OCI-LY7 (cell line): Measurements from ENCODE around the gene KLHL22. TPM values are rescaled to one million over a fixed set of nuclear protein-coding genes. Genes with fewer than 3 reads are reported as not detected.

ENCODE experiments used
- BruUV-seq: library from RNA; stranded (reverse); fragments of 400-500 nt; replicated peaks from 2 replicates; lab custom pipeline; 2021; lab: Mats Ljungman, UMichigan
- CTCF ChIA-PET: fragments of 300-600 bp; sonication (Branson Sonifier 250); formaldehyde crosslinking; loops from one replicate; lab custom pipeline; 2022; ENCODE audit warnings: antibody characterized with exemption; ENCODE audit not compliant: unreplicated experiment; lab: Charles Lee
- POLR2A ChIA-PET: fragments of 300-600 bp; sonication (Branson Sonifier 250); formaldehyde crosslinking; loops from one replicate; lab custom pipeline; 2022; ENCODE audit warnings: antibody characterized with exemption; lab: Charles Lee
- DNase-seq: peaks from one replicate; pipeline ENCODE4 v3.0.0-alpha.2; 2015; ENCODE audit warnings: low spot score
- H2AFZ ChIP-seq: fragments of 200-600 bp; sonication (generic), shearing (Covaris generic); 2 replicates; pipeline ENCODE4 v1.6.1; 2014; ENCODE audit warnings: mild to moderate bottlenecking, antibody characterized with exemption, low read length, moderate library complexity
- H3K27ac ChIP-seq: fragments of 200-600 bp; sonication (generic); 2 replicates; pipeline ENCODE4 v1.5.1; 2014; ENCODE audit warnings: mixed run types, low read depth, mild to moderate bottlenecking, moderate library complexity, low read length, inconsistent platforms; ENCODE audit not compliant: poor library complexity, severe bottlenecking
- H3K36me3 ChIP-seq: fragments of 200-600 bp; sonication (generic); 2 replicates; pipeline ENCODE4 v1.6.1; 2014; ENCODE audit warnings: mild to moderate bottlenecking, antibody characterized with exemption, low read length, moderate library complexity, mixed read lengths; ENCODE audit not compliant: insufficient read depth
- H3K4me1 ChIP-seq: fragments of 200-600 bp; sonication (generic); 2 replicates; pipeline ENCODE4 v1.5.1; 2014; ENCODE audit warnings: mild to moderate bottlenecking, low read length; ENCODE audit not compliant: insufficient read depth, poor library complexity, severe bottlenecking
- H3K4me2 ChIP-seq: fragments of 200-600 bp; sonication (generic); 2 replicates; pipeline ENCODE4 v1.6.1; 2014; ENCODE audit warnings: mild to moderate bottlenecking, low read length
- H3K4me3 ChIP-seq: fragments of 200-600 bp; sonication (generic); 2 replicates; pipeline ENCODE4 v1.5.1; 2014; ENCODE audit warnings: mild to moderate bottlenecking, low read depth, low read length; ENCODE audit not compliant: poor library complexity, severe bottlenecking
- H3K79me2 ChIP-seq: fragments of 200-600 bp; sonication (generic); 2 replicates; pipeline ENCODE4 v1.6.1; 2016; ENCODE audit warnings: low read depth, mild to moderate bottlenecking, low read length, moderate library complexity, mixed read lengths; ENCODE audit not compliant: insufficient read depth
- H3K9me2 ChIP-seq: fragments of 200-600 bp; sonication (generic); 2 replicates; pipeline ENCODE4 v1.6.1; 2016; ENCODE audit warnings: mild to moderate bottlenecking, low read length, mixed read lengths; ENCODE audit not compliant: insufficient read depth
- H3K9me3 ChIP-seq: fragments of 200-600 bp; sonication (generic); 2 replicates; pipeline ENCODE4 v1.6.1; 2014; ENCODE audit warnings: mild to moderate bottlenecking, mixed run types, low read length, mixed read lengths
- H4K20me1 ChIP-seq: fragments of 200-600 bp; sonication (generic); 2 replicates; pipeline ENCODE4 v1.6.1; 2014; ENCODE audit warnings: mild to moderate bottlenecking, antibody characterized with exemption, low read length, moderate library complexity, mixed read lengths; ENCODE audit not compliant: insufficient read depth
- CTCF ChIP-seq: fragments of 200-600 bp; sonication (generic); conservative IDR thresholded peaks from 2 replicates; pipeline ENCODE4 v1.5.1; 2014; ENCODE audit warnings: mild to moderate bottlenecking, antibody characterized with exemption, low read length, moderate library complexity, mixed read lengths
- EZH2phosphoT487 ChIP-seq: fragments of 200-600 bp; sonication (generic); IDR thresholded peaks from 2 replicates; pipeline ENCODE4 v1.6.1; 2018; ENCODE audit warnings: low read depth, borderline replicate concordance, mild to moderate bottlenecking, mixed run types, antibody characterized with exemption, low read length, moderate library complexity, mixed read lengths
- intact Hi-C: fragments of 100-400 bp; cut with micrococcal nuclease; formaldehyde crosslinking; loops from one replicate; pipeline ENCODE4 v1.10.0; 2022; ENCODE audit not compliant: unreplicated experiment
- total RNA-seq, 2 experiments: library from RNA; depleted of rRNA in 1 of 2; stranded (reverse); fragments of >200 nt in 1 of 2; shearing (Covaris generic) in 1 of 2; gene quantifications; 2 replicates each; pipeline ENCODE4 v1.2.3, GENCODE V29; 2014 to 2022

KLHL22 gene
- total RNA-seq, 2 experiments from 2014 or later: 14.8 to 38.1 TPM

- no TSS peak for BruUV-seq
- Histone ChIP-seq H3K27ac (no peak overlapping the region), H2AFZ (no peak overlapping the region), H3K9me2 (no peaks in the 10 kb centered on the region), H3K4me3 (no peak overlapping the region), H4K20me1 (no peaks in the 10 kb centered on the region), H3K4me2 (no peak overlapping the region), H3K4me1 (no peaks in the 10 kb centered on the region), H3K79me2 (no peaks in the 10 kb centered on the region), H3K9me3 (no peaks in the 10 kb centered on the region), H3K36me3 (no peaks in the 10 kb centered on the region)
- TF ChIP-seq EZH2phosphoT487: no peak
- no peak for TF ChIP-seq CTCF
- no peak for DNase-seq
- intact Hi-C loops: no loop called here
- ChIA-PET POLR2A (no interaction called here), CTCF (no interaction called here)
These were observed 90.2 kb downstream of the KLHL22 start for GRCh38 chr22:20405291-20405930.

- ChIA-PET POLR2A (no interaction called here), CTCF (no interaction called here)
- no TSS peak for BruUV-seq
These were observed 90.7 kb downstream of the KLHL22 start for GRCh38 chr22:20404881-20405280.

More at GRCh38 chr22:20404881-20405280, 90.7 kb downstream of the KLHL22 start:
- Histone ChIP-seq H4K20me1 (no peaks in the 10 kb centered on the region), H3K4me2 (no peak overlapping the region), H3K4me3 (no peak overlapping the region), H2AFZ (no peak overlapping the region), H3K4me1 (no peaks in the 10 kb centered on the region), H3K9me3 (no peaks in the 10 kb centered on the region), H3K9me2 (no peaks in the 10 kb centered on the region), H3K79me2 (no peaks in the 10 kb centered on the region), H3K27ac (no peak overlapping the region), H3K36me3 (no peaks in the 10 kb centered on the region)
- TF ChIP-seq CTCF: no peak
- TF ChIP-seq EZH2phosphoT487: no peak
- DNase-seq: no peak
- intact Hi-C loops: no loop called here
